Measurements from ENCODE around the gene GNPDA2.
"Not testable (repeated sequence)": the region's sequence is repeated elsewhere in the genome, so short reads cannot be mapped to it uniquely, and the experiment has no call there.

The GNPDA2 gene

DNA sequence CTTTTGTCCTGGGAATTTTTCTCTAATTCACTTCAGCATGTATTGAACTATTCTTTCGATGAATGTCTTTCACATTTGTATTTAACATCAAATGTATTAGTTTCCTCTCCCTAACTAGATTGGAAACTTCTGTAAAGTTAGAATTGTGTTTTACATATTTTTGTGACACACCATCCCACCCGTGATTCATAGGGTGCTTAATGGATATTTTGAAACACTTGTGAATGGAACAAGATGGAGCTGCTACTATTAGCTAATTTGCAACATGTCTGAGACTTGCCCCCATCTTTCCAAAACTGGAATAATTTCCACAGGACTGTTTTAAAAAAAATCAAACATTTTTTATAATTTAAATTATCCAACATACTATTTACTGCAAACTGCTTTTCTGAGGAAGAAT lies 30.2 kb upstream of the GNPDA2 start:
- no peak for DNase-seq (ENCODE audit: low read depth, low spot score)
- Histone ChIP-seq H3K9ac (ENCODE audit: insufficient read length, low read depth) (no peak overlapping the region), H3K27me3 (ENCODE audit: insufficient read depth, insufficient read length) (no peaks in the 10 kb centered on the region), H3K4me3 (ENCODE audit: insufficient read length, low read depth) (no peak overlapping the region), H3K36me3 (ENCODE audit: insufficient read depth, insufficient read length, low read length) (no peaks in the 10 kb centered on the region), H3K9me3 (ENCODE audit: insufficient read depth, low read length) (no peaks in the 10 kb centered on the region), H3K4me1 (ENCODE audit: insufficient read depth, insufficient read length) (no peaks in the 10 kb centered on the region)
- no peak for TF ChIP-seq YY1 (IDR thresholded peaks at IDR 0.05; ENCODE audit: insufficient read depth, insufficient read length)
- TF ChIP-seq SUZ12 (IDR thresholded peaks at IDR 0.05; ENCODE audit: extremely low read depth, insufficient read depth, insufficient read length), result no peak
- TF ChIP-seq ZNF274 (IDR thresholded peaks at IDR 0.05; ENCODE audit: low read depth, low read length), result no peak

DNA sequence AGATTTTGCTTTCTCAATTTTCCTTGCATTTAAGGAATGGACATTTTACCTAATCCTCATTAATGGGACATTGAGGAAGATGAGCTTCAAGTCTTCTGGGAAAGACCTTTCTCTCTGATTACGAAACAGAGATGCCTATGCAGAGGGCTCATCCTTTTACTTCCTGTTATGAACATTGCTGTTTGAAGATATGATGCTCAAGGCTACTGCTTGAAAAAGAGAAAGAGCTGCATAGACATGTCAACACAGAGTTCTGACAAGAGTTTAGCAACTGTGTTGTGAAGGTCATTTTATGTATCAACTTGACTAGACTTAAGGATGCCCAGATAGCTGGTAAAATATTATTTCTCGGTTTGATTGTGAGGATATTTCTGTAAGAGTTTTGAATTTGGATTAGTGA lies 13.8 kb upstream of the GNPDA2 start:
- H3K9me3 ChIP-seq (ENCODE audit: insufficient read depth, low read length), result no peaks in the 10 kb centered on the region

DNA sequence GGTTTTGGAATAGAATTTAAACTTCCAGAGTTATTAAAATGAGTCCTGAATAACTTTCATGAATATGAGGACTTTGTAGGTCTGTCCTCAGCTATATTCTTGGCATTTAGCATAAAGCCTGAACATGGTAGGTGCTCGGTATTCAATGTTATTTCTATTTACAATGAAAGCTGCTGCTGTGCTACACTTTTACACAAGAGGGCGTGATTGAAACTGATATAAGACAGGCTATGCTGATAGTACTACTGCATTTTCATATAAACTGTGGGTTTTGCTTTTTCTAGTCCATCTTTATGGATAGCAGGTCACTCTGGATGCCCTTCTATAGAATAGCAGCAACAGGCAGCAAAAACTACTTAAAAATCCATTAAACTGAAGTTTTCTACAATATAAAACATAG lies 12.3 kb upstream of the GNPDA2 start:
- DNase-seq (ENCODE audit: low read depth, low spot score), result no peak
- Histone ChIP-seq H3K9ac (ENCODE audit: insufficient read length, low read depth) (no peak overlapping the region), H3K4me3 (ENCODE audit: insufficient read length, low read depth) (no peak overlapping the region), H3K36me3 (ENCODE audit: insufficient read depth, insufficient read length, low read length) (no peaks in the 10 kb centered on the region), H3K27me3 (ENCODE audit: insufficient read depth, insufficient read length) (no peaks in the 10 kb centered on the region), H3K4me1 (ENCODE audit: insufficient read depth, insufficient read length) (no peaks in the 10 kb centered on the region), H3K9me3 (ENCODE audit: insufficient read depth, low read length) (no peaks in the 10 kb centered on the region)
- no peak for TF ChIP-seq ZNF274 (IDR thresholded peaks at IDR 0.05; ENCODE audit: low read depth, low read length)
- no peak for TF ChIP-seq YY1 (IDR thresholded peaks at IDR 0.05; ENCODE audit: insufficient read depth, insufficient read length)
- TF ChIP-seq SUZ12 (IDR thresholded peaks at IDR 0.05; ENCODE audit: extremely low read depth, insufficient read depth, insufficient read length), result no peak

More for the DNA sequence above, 13.8 kb upstream of the GNPDA2 start:
- Histone ChIP-seq H3K36me3 (ENCODE audit: insufficient read depth, insufficient read length, low read length) (no peaks in the 10 kb centered on the region), H3K9ac (ENCODE audit: insufficient read length, low read depth) (no peak overlapping the region), H3K4me1 (ENCODE audit: insufficient read depth, insufficient read length) (no peaks in the 10 kb centered on the region), H3K27me3 (ENCODE audit: insufficient read depth, insufficient read length) (no peaks in the 10 kb centered on the region), H3K4me3 (ENCODE audit: insufficient read length, low read depth) (no peak overlapping the region)
- DNase-seq (ENCODE audit: low read depth, low spot score), result no peak
- TF ChIP-seq SUZ12 (IDR thresholded peaks at IDR 0.05; ENCODE audit: extremely low read depth, insufficient read depth, insufficient read length), result no peak
- no peak for TF ChIP-seq ZNF274 (IDR thresholded peaks at IDR 0.05; ENCODE audit: low read depth, low read length)
- TF ChIP-seq YY1 (IDR thresholded peaks at IDR 0.05; ENCODE audit: insufficient read depth, insufficient read length), result no peak

DNA sequence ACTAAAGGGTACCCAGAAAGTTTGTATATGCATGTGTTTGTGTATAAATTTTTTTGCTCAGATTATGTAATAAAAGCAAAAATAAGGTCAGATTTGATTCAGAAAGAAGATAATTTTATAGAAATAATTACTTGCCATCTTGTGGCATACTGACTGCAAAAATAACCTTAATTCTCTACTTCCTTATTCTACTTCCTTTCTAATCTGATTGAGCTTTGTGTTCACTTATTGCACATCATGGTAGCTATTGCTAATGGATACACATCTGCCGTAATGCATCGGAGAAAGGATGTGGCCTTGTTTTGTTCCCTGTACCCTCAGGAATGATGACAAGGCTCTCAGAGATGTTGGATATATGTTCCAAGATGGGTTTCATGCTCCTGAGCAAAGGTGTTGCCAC lies 10.5 kb upstream of the GNPDA2 start:
- no peak overlapping the region for H3K4me3 ChIP-seq (ENCODE audit: insufficient read length, low read depth)
- H3K9ac ChIP-seq (ENCODE audit: insufficient read length, low read depth), result no peak overlapping the region
- TF ChIP-seq YY1 (IDR thresholded peaks at IDR 0.05; ENCODE audit: insufficient read depth, insufficient read length), result no peak
- TF ChIP-seq ZNF274 (IDR thresholded peaks at IDR 0.05; ENCODE audit: low read depth, low read length), result no peak
- TF ChIP-seq SUZ12 (IDR thresholded peaks at IDR 0.05; ENCODE audit: extremely low read depth, insufficient read depth, insufficient read length), result no peak
- no peaks in the 10 kb centered on the region for H3K4me1 ChIP-seq (ENCODE audit: insufficient read depth, insufficient read length)
- H3K36me3 ChIP-seq (ENCODE audit: insufficient read depth, insufficient read length, low read length), result no peaks in the 10 kb centered on the region
- no peaks in the 10 kb centered on the region for H3K9me3 ChIP-seq (ENCODE audit: insufficient read depth, low read length)
- DNase-seq (ENCODE audit: low read depth, low spot score), result no peak
- H3K27me3 ChIP-seq (ENCODE audit: insufficient read depth, insufficient read length), result no peaks in the 10 kb centered on the region

- H3K27me3 ChIP-seq (ENCODE audit: insufficient read depth, insufficient read length), result peaks cover 12% of the 10 kb centered on the region
- H3K9ac ChIP-seq (ENCODE audit: insufficient read length, low read depth); H3K4me1 ChIP-seq (ENCODE audit: insufficient read depth, insufficient read length); H3K4me3 ChIP-seq (ENCODE audit: insufficient read length, low read depth); H3K36me3 ChIP-seq (ENCODE audit: insufficient read depth, insufficient read length, low read length); H3K9me3 ChIP-seq (ENCODE audit: insufficient read depth, low read length); DNase-seq (ENCODE audit: low read depth, low spot score): not testable (repeated sequence)
These were observed 2.3 kb upstream of the GNPDA2 start for GRCh38 chr4:44728694-44729093.

DNA sequence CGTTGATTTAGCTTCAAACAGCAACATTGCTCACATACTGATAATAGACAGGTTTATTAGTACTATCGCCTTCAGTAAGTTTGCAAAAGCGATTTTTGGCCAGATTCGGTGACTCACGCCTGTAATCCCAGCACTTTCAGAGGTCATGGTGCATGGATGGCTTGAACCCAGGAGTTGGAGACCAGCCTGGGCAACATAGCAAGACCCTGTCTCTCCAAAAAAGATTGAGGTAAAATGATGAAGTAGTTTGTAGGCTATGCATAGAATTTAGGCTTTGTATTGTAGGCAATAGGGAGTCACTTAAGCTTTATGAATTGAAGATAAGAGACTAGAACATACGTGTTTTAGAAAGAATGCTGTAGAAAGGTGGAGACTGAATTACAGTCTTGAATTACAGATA lies 1.1 kb upstream of the GNPDA2 start:
- Histone ChIP-seq H3K4me1 (ENCODE audit: insufficient read depth, insufficient read length) (no peaks in the 10 kb centered on the region), H3K9ac (ENCODE audit: insufficient read length, low read depth) (no peak overlapping the region), H3K9me3 (ENCODE audit: insufficient read depth, low read length) (no peaks in the 10 kb centered on the region), H3K27me3 (ENCODE audit: insufficient read depth, insufficient read length) (peaks cover 12% of the 10 kb centered on the region), H3K4me3 (ENCODE audit: insufficient read length, low read depth) (no peak overlapping the region), H3K36me3 (ENCODE audit: insufficient read depth, insufficient read length, low read length) (no peaks in the 10 kb centered on the region)
- TF ChIP-seq SUZ12 (IDR thresholded peaks at IDR 0.05; ENCODE audit: extremely low read depth, insufficient read depth, insufficient read length) (no peak), YY1 (IDR thresholded peaks at IDR 0.05; ENCODE audit: insufficient read depth, insufficient read length) (no peak), ZNF274 (IDR thresholded peaks at IDR 0.05; ENCODE audit: low read depth, low read length) (no peak)
- no peak for DNase-seq (ENCODE audit: low read depth, low spot score)

GRCh38 chr4:44725726-44726037 lies 674 bp downstream of the GNPDA2 start:
- Histone ChIP-seq H3K27me3 (ENCODE audit: insufficient read depth, insufficient read length) (peaks cover 12% of the 10 kb centered on the region), H3K36me3 (ENCODE audit: insufficient read depth, insufficient read length, low read length) (no peaks in the 10 kb centered on the region)
- DNase-seq (ENCODE audit: low read depth, low spot score), result no peak

GRCh38 chr4:44725166-44725565 lies 1.2 kb downstream of the GNPDA2 start:
- TF ChIP-seq ZNF274 (IDR thresholded peaks at IDR 0.05; ENCODE audit: low read depth, low read length) (no peak), SUZ12 (IDR thresholded peaks at IDR 0.05; ENCODE audit: extremely low read depth, insufficient read depth, insufficient read length) (no peak), YY1 (IDR thresholded peaks at IDR 0.05; ENCODE audit: insufficient read depth, insufficient read length) (no peak)
- Histone ChIP-seq H3K36me3 (ENCODE audit: insufficient read depth, insufficient read length, low read length) (no peaks in the 10 kb centered on the region), H3K9me3 (ENCODE audit: insufficient read depth, low read length) (no peaks in the 10 kb centered on the region), H3K4me3 (ENCODE audit: insufficient read length, low read depth) (peak overlapping the region; percentile 63), H3K9ac (ENCODE audit: insufficient read length, low read depth) (no peak overlapping the region), H3K4me1 (ENCODE audit: insufficient read depth, insufficient read length) (no peaks in the 10 kb centered on the region), H3K27me3 (ENCODE audit: insufficient read depth, insufficient read length) (peaks cover 12% of the 10 kb centered on the region)
- no peak for DNase-seq (ENCODE audit: low read depth, low spot score)

More at GRCh38 chr4:44725726-44726037, 674 bp downstream of the GNPDA2 start:
- Histone ChIP-seq H3K4me1 (ENCODE audit: insufficient read depth, insufficient read length) (no peaks in the 10 kb centered on the region), H3K9me3 (ENCODE audit: insufficient read depth, low read length) (no peaks in the 10 kb centered on the region), H3K9ac (ENCODE audit: insufficient read length, low read depth) (peak overlapping the region; percentile 89), H3K4me3 (ENCODE audit: insufficient read length, low read depth) (peak overlapping the region; percentile 63)
- TF ChIP-seq YY1 (IDR thresholded peaks at IDR 0.05; ENCODE audit: insufficient read depth, insufficient read length), result no peak

All from NT2/D1 (cell line).